T-cell (primary cell): ENCODE results near the gene EPS8L2. TPM values are rescaled to one million over a fixed set of nuclear protein-coding genes. Genes with fewer than 3 reads are reported as not detected.

Source experiments
- ATAC-seq, 4 experiments: fragments of 200-7000 bp in 3 of 4; fragments of 150-1000 bp in 1 of 4; cut with Tn5 transposase; replicated peaks in 1 of 4; 1 replicate in 3 of 4; 2 replicates in 1 of 4; pipeline ENCODE4 v1.10.0; 2021; ENCODE audit warnings: moderate library complexity in 3 of 4, mild to moderate bottlenecking in 2 of 4, moderate number of reproducible peaks in 1 of 4
- CTCF ChIA-PET, 2 donors: fragments of 300-600 bp; sonication (Branson Sonifier 250); formaldehyde crosslinking; loops; one replicate each; lab custom pipeline; 2022; ENCODE audit warnings: antibody characterized with exemption in 2 of 2; lab: Charles Lee
- POLR2A ChIA-PET, 2 donors: fragments of 300-600 bp; sonication (Branson Sonifier 250); formaldehyde crosslinking; loops; one replicate each; lab custom pipeline; 2022; ENCODE audit warnings: antibody characterized with exemption in 2 of 2; lab: Charles Lee
- DNase-seq, 35 experiments: peaks; one replicate each; pipeline versions ENCODE4 v3.0.0 to v3.0.0-alpha.2; 2013 to 2023
- H3K27ac ChIP-seq: one replicate; pipeline ENCODE4 v1.5.1; 2013; ENCODE audit warnings: low read length
- H3K27me3 ChIP-seq, 2 experiments: replicated peaks in 1 of 2; 1 replicate in 1 of 2; 2 replicates in 1 of 2; pipeline versions ENCODE4 v1.6.1 to v1.7.0; 2013; ENCODE audit warnings: low read length in 1 of 2, mixed read lengths in 1 of 2; ENCODE audit not compliant: control insufficient read depth in 2 of 2, insufficient read depth in 2 of 2; ENCODE audit errors: extremely low read depth in 1 of 2
- H3K36me3 ChIP-seq, 2 donors: 1 replicate in 1 of 2; 2 replicates in 1 of 2; pipeline versions ENCODE4 v1.6.1 to v1.7.0; 2013; ENCODE audit warnings: low read length in 1 of 2; ENCODE audit not compliant: control insufficient read depth in 2 of 2, insufficient read depth in 1 of 2; ENCODE audit errors: extremely low read depth in 1 of 2
- H3K4me1 ChIP-seq, 2 experiments: 1 replicate in 1 of 2; 2 replicates in 1 of 2; pipeline versions ENCODE4 v1.6.1 to v1.7.0; 2013; ENCODE audit warnings: low read length in 2 of 2, mixed read lengths in 1 of 2; ENCODE audit not compliant: insufficient read depth in 2 of 2, control insufficient read depth in 1 of 2; ENCODE audit errors: extremely low read depth in 1 of 2
- H3K4me3 ChIP-seq, 2 donors: 1 replicate in 1 of 2; 2 replicates in 1 of 2; pipeline versions ENCODE4 v1.5.1 to v1.7.0; 2013; ENCODE audit warnings: mild to moderate bottlenecking in 2 of 2, low read length in 1 of 2, moderate library complexity in 1 of 2; ENCODE audit not compliant: control insufficient read depth in 1 of 2; ENCODE audit errors: extremely low read depth in 1 of 2
- H3K9me3 ChIP-seq: 2 replicates; pipeline ENCODE4 v1.7.0; 2013
- H3K27ac Mint-ChIP-seq, 2 donors: one replicate each; pipeline ENCODE4 v1.8.0; 2020 to 2021; ENCODE audit warnings: mild to moderate bottlenecking in 2 of 2, mixed read lengths in 2 of 2
- H3K27me3 Mint-ChIP-seq, 2 donors: one replicate each; pipeline ENCODE4 v1.8.0; 2021 to 2022; ENCODE audit warnings: mixed read lengths in 2 of 2
- H3K36me3 Mint-ChIP-seq: one replicate; pipeline ENCODE4 v1.8.0; 2021; ENCODE audit warnings: mixed read lengths
- H3K4me1 Mint-ChIP-seq, 3 donors: one replicate each; pipeline ENCODE4 v1.8.0; 2020 to 2022; ENCODE audit warnings: mixed read lengths in 3 of 3, mild to moderate bottlenecking in 1 of 3
- H3K4me3 Mint-ChIP-seq, 3 donors: one replicate each; pipeline ENCODE4 v1.8.0; 2020 to 2022; ENCODE audit warnings: mild to moderate bottlenecking in 3 of 3, mixed read lengths in 3 of 3, moderate library complexity in 3 of 3
- H3K9me3 Mint-ChIP-seq, 3 donors: one replicate each; pipeline ENCODE4 v1.8.0; 2020 to 2022; ENCODE audit warnings: mixed read lengths in 3 of 3
- WGBS: methylation state at CpG from one replicate; pipeline ENCODE4 v1.1.5; 2013; ENCODE audit warnings: missing lambda C conversion rate; ENCODE audit not compliant: insufficient coverage; 5-methylcytosine and 5-hydroxymethylcytosine counted together
- total RNA-seq, 35 experiments: library from RNA in 6 of 35; stranded (reverse) in 6 of 35; fragments of 120-200 nt in 1 of 35; gene quantifications; one replicate each; pipeline versions ENCODE4 v1.2.1 to v1.2.4 and lab custom pipeline; 2013 to 2026

EPS8L2 gene
- total RNA-seq, 5 donors from 2014 or later (not counting 1 experiment from before 2014, with no cell fraction given), result 7.5 to 18.5 (median 14.6) TPM

DNA sequence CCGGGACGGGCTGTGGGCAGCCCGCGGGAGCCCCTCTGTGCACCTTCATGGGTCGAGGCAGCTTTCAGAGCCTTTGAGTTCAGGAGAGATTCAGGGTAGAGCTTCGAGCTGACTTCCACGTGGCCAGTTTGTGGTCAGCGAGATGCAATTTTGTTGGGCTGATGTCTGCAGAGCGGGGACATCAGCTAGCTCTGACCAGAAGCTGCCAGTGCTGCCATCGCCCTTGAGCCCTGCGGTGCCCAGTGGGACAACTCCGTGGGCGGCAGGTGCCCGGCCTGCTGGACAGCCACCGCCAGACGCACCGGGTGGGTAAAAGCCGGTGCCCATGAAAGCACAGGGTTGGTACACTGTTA is 42.0 kb downstream of the EPS8L2 start:
- ATAC-seq (peak in 2 of 4 experiments; percentile 4 to 7), DNase-seq (no peak)
- peaks cover 0 to 26% of the 10 kb centered on the region in 2 experiments for H3K4me1 ChIP-seq
- Mint-ChIP-seq H3K27ac (peak overlapping the region; percentile 61 to 79), H3K4me1 (peaks cover 21 to 24% (median 22%) of the 10 kb centered on the region in 3 donors), H3K27me3 (no peaks in the 10 kb centered on the region), H3K9me3 (no peaks in the 10 kb centered on the region), H3K36me3 (no peaks in the 10 kb centered on the region), H3K4me3 (peak overlapping the region; percentile 79 to 82 (median 80))
- no peak overlapping the region for H3K27ac ChIP-seq
- H3K36me3 ChIP-seq, result no peaks in the 10 kb centered on the region
- CTCF ChIA-PET, result interaction anchor here in 1 of 2 donors (0.9 to 1.0 kb wide), 2 partner anchors 11 to 22 kb away, joined by 3 to 5 read pairs; no protein-coding TSS in a partner anchor
- no peaks in the 10 kb centered on the region for H3K27me3 ChIP-seq
- WGBS, result 1% methylated on average over 17 of the region's 18 CpGs
- H3K9me3 ChIP-seq, result no peaks in the 10 kb centered on the region
- H3K4me3 ChIP-seq, result peak overlapping the region; percentile 48 to 59
- POLR2A ChIA-PET, result no interaction called here

DNA sequence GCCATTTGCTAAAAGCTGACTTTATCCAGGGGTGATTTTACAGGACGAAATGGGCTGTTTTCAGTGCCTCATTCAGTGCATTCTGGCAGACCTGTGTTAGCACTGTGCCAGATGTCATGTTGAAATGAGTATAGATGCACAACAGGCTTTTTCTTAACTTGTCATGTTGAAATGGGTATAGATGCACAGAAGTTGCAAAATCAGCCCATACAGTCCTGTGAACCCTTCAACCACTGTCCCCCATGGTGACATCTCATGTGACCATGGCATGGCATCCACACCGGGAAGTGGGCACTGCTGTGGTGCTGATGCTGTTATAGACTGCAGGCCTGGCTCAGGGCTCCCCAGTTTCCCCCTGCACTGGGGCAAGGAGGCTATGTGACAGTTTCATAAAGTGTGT is 43.7 kb downstream of the EPS8L2 start:
- Histone ChIP-seq H3K4me3 (no peak overlapping the region), H3K27ac (no peak overlapping the region), H3K27me3 (no peaks in the 10 kb centered on the region), H3K9me3 (no peaks in the 10 kb centered on the region), H3K4me1 (peaks cover 0 to 26% of the 10 kb centered on the region in 2 experiments), H3K36me3 (no peaks in the 10 kb centered on the region)
- no peaks in the 10 kb centered on the region for H3K27me3 Mint-ChIP-seq
- H3K4me3 Mint-ChIP-seq, result peak overlapping the region; percentile 23 to 45 (median 28)
- no peak for ATAC-seq
- no peaks in the 10 kb centered on the region for H3K9me3 Mint-ChIP-seq
- DNase-seq, result no peak
- WGBS, result 50% methylated on average over 1 of the region's 2 CpGs
- H3K4me1 Mint-ChIP-seq, result peaks cover 21 to 25% (median 22%) of the 10 kb centered on the region in 3 donors
- no peaks in the 10 kb centered on the region for H3K36me3 Mint-ChIP-seq
- H3K27ac Mint-ChIP-seq, result peak overlapping the region; percentile 12 to 19
- ChIA-PET CTCF (interaction anchor here in 1 of 2 donors (0.5 kb wide), 1 partner anchor 144 kb away, joined by 4 read pairs; no protein-coding TSS in a partner anchor), POLR2A (no interaction called here)

DNA sequence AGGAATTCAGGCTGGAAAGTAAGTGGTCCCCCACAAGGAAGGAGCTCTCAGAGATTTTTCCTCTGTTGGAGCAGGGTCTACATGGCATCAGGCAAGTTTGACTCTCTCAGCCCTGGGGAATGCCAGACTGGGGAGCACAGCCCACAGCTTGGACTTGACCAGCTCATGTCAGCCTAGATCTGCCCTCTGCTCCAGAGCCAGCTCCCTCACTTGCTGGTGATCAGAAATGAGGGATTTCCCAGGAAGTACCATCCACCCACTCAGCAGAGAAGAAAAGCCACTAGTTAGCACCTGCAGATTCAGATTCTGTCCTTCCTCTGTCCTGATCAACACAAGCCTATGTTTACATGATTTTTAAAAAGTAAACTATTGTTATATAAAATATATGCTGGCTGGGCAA is 54.2 kb downstream of the EPS8L2 start:
- H3K36me3 Mint-ChIP-seq, result peaks cover 24% of the 10 kb centered on the region
- peaks cover 0 to 3% of the 10 kb centered on the region in 2 experiments for H3K4me1 ChIP-seq
- H3K27me3 ChIP-seq, result no peaks in the 10 kb centered on the region
- ATAC-seq (no peak), DNase-seq (no peak)
- H3K27ac Mint-ChIP-seq, result no peak overlapping the region
- no peaks in the 10 kb centered on the region for H3K9me3 Mint-ChIP-seq
- CTCF ChIA-PET, result no interaction called here
- H3K4me3 Mint-ChIP-seq, result no peak overlapping the region
- POLR2A ChIA-PET, result no interaction called here
- no peaks in the 10 kb centered on the region for H3K4me1 Mint-ChIP-seq
- peaks cover 10 to 68% of the 10 kb centered on the region in 2 donors for H3K36me3 ChIP-seq
- no peak overlapping the region for H3K4me3 ChIP-seq
- no peaks in the 10 kb centered on the region for H3K27me3 Mint-ChIP-seq
- H3K27ac ChIP-seq, result no peak overlapping the region
- H3K9me3 ChIP-seq, result no peaks in the 10 kb centered on the region

DNA sequence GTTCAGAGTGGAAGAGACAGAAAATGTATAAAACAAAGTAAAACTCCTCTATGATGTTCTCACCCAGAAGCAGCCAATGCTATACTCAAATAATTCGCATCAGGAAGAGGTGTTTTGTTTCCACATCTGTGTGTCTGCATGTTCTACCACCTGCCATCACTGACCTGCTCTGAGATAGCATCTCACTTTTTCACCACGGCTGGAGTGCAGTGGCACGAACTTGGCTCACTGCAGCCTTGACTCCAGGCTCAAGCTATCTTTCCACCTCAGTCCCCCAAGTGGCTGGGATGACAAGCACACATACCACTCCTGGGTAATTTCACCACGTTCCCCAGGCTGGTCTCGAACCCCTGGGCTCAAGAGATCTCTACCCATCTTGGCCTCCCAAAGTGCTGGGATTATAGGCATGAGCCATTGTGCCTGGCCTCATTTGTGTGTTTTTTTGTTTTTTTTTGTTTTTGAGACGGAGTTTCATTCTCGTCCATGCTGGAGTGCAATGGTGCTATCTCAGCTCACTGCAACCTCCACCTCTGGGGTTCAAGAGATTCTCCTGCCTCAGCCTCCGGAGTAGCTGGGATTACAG is 55.6 kb downstream of the EPS8L2 start:
- Histone ChIP-seq H3K27ac (no peak overlapping the region), H3K4me3 (no peak overlapping the region), H3K4me1 (peaks cover 0 to 5% of the 10 kb centered on the region in 2 experiments), H3K36me3 (peaks cover 13 to 66% of the 10 kb centered on the region in 2 donors), H3K9me3 (no peaks in the 10 kb centered on the region), H3K27me3 (no peaks in the 10 kb centered on the region)
- ATAC-seq, result no peak
- Mint-ChIP-seq H3K9me3 (no peaks in the 10 kb centered on the region), H3K27ac (no peak overlapping the region), H3K27me3 (no peaks in the 10 kb centered on the region), H3K36me3 (peaks cover 25% of the 10 kb centered on the region), H3K4me1 (peaks cover 0 to 2% (median 0%) of the 10 kb centered on the region in 3 donors), H3K4me3 (no peak overlapping the region)
- POLR2A ChIA-PET, result interaction anchor here (0.6 kb wide), 3 partner anchors 119 to 285 kb away, joined by 3 to 5 read pairs (median 3); no protein-coding TSS in a partner anchor
- 100% methylated on average over 3 of the region's 8 CpGs for WGBS
- CTCF ChIA-PET, result no interaction called here
- DNase-seq, result no peak

DNA sequence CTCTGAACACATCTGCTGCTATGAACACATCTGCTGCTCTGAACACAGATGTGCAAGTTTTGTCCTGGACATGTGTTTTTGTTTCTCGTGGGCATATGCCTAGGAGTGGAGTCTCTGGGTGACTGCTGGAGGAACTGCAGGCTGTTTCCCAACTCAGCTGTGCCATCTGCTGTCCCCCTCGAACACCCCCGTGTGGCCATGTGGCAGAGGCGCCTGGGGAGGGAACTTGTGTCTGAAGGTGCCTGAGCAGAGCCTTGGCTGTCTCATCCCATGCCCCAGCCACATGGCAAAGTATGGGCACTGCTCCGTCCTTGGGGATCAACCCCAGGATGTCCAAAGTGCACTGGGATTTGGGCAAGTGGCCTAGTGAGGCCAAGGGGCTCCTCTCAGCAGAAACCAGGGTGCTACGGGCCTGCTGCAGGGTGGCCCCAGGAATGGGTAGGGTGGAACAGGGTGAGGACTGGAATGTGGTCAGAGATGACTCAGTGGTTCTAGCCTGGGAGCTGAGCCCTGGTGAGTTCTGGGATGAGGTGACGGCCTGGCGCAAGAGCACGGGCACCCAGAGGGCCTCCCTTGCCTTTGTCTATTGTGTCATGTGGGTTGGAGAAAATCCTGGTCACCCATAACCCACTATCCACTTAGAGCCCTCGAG is 56.5 kb downstream of the EPS8L2 start:
- Mint-ChIP-seq H3K4me1 (peaks cover 0 to 2% (median 0%) of the 10 kb centered on the region in 3 donors), H3K4me3 (no peak overlapping the region), H3K9me3 (no peaks in the 10 kb centered on the region), H3K36me3 (peaks cover 21% of the 10 kb centered on the region), H3K27me3 (no peaks in the 10 kb centered on the region), H3K27ac (peak overlapping the region in 1 of 2 donors; percentile 52)
- H3K36me3 ChIP-seq, result peaks cover 14 to 61% of the 10 kb centered on the region in 2 donors
- ATAC-seq (no peak), DNase-seq (peak in 1 of 35 experiments; percentile 17)
- no peak overlapping the region for H3K4me3 ChIP-seq
- POLR2A ChIA-PET, result interaction anchor here in 1 of 2 donors (0.6 kb wide), 1 partner anchor 286 kb away, joined by 3 read pairs; no protein-coding TSS in a partner anchor
- peaks cover 0 to 5% of the 10 kb centered on the region in 2 experiments for H3K4me1 ChIP-seq
- no peak overlapping the region for H3K27ac ChIP-seq
- WGBS, result 70% methylated on average over 5 of the region's 10 CpGs
- no peaks in the 10 kb centered on the region for H3K27me3 ChIP-seq
- CTCF ChIA-PET, result interaction anchor here (0.5 to 0.6 kb wide), 2 partner anchors 386 to 616 kb away, joined by 5 to 6 read pairs; no protein-coding TSS in a partner anchor
- H3K9me3 ChIP-seq, result no peaks in the 10 kb centered on the region

DNA sequence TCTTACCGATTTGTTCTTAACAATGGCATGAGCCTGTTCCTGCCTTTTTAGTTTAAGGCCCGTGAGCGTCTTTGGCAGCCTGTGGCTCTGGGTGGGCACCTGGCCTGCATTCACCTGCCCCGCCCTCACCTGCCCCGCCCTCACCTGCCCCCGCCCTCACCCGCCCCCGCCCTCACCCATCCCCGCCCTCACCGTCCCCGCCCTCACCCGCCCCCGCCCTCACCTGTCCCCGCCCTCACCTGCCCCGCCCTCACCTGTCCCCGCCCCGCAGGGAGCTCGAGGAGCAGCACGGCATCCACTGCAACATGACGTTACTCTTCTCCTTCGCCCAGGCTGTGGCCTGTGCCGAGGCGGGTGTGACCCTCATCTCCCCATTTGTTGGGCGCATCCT is 57.0 kb downstream of the EPS8L2 start:
- H3K36me3 Mint-ChIP-seq, result peaks cover 18% of the 10 kb centered on the region
- H3K4me1 ChIP-seq, result peaks cover 0 to 5% of the 10 kb centered on the region in 2 experiments

More for the DNA sequence above, 57.0 kb downstream of the EPS8L2 start:
- DNase-seq, result no peak
- H3K9me3 ChIP-seq, result no peaks in the 10 kb centered on the region
- H3K27ac ChIP-seq, result no peak overlapping the region
- H3K4me3 ChIP-seq, result no peak overlapping the region
- Mint-ChIP-seq H3K4me3 (no peak overlapping the region), H3K9me3 (no peaks in the 10 kb centered on the region), H3K4me1 (peaks cover 0 to 2% (median 0%) of the 10 kb centered on the region in 3 donors), H3K27ac (peak overlapping the region in 1 of 2 donors; percentile 52), H3K27me3 (no peaks in the 10 kb centered on the region)
- no peak for ATAC-seq
- WGBS, result 100% methylated on average over 1 of the region's 24 CpGs
- CTCF ChIA-PET, result interaction anchor here in 1 of 2 donors (0.5 kb wide), 1 partner anchor 386 kb away, joined by 5 read pairs; no protein-coding TSS in a partner anchor
- H3K36me3 ChIP-seq, result peaks cover 14 to 59% of the 10 kb centered on the region in 2 donors
- POLR2A ChIA-PET, result no interaction called here
- no peaks in the 10 kb centered on the region for H3K27me3 ChIP-seq
